H1 (cell line): ENCODE results near the gene PCDHB12. TPM values are rescaled to one million over a fixed set of nuclear protein-coding genes. Genes with fewer than 3 reads are reported as not detected.
"Not testable (repeated sequence)": the region's sequence is repeated elsewhere in the genome, so short reads cannot be mapped to it uniquely, and the experiment has no call there.

Experiments used
- CTCF ChIA-PET: fragments of 300-600 bp; sonication (Branson Sonifier 250); formaldehyde crosslinking; loops from one replicate; lab custom pipeline; 2021; ENCODE audit not compliant: partially characterized antibody; lab: Charles Lee
- POLR2A ChIA-PET: fragments of 300-600 bp; sonication (Branson Sonifier 250); formaldehyde crosslinking; loops from one replicate; lab custom pipeline; 2021; ENCODE audit warnings: inconsistent platforms; ENCODE audit not compliant: partially characterized antibody; lab: Charles Lee
- DNase-seq, 2 experiments: peaks; one replicate each; pipeline versions ENCODE4 v3.0.0 to v3.0.0-alpha.2; 2010 to 2022; ENCODE audit warnings: low spot score in 2 of 2, low read depth in 1 of 2, mixed read lengths in 1 of 2
- FAIRE-seq: peaks from 2 replicates; lab custom pipeline; 2011; peaks lifted over from hg19 to GRCh38; lab: Jason Lieb, UNC
- H2AFZ ChIP-seq: 2 replicates; pipeline ENCODE4 v1.8.1; 2012; ENCODE audit warnings: low read length, inconsistent platforms
- H2AK5ac ChIP-seq: 2 replicates; pipeline ENCODE4 v1.6.1; 2013; ENCODE audit warnings: low read depth, low read length
- H2BK120ac ChIP-seq: replicated peaks from 2 replicates; pipeline ENCODE3; 2013; ENCODE audit warnings: low read depth, low read length, inconsistent platforms
- H2BK12ac ChIP-seq: 2 replicates; pipeline ENCODE4 v1.6.1; 2013; ENCODE audit warnings: low read depth, low read length
- H2BK15ac ChIP-seq: 2 replicates; pipeline ENCODE4 v1.6.1; 2013; ENCODE audit warnings: low read length
- H2BK20ac ChIP-seq: 2 replicates; pipeline ENCODE4 v1.6.1; 2013; ENCODE audit warnings: low read length
- H2BK5ac ChIP-seq: 2 replicates; pipeline ENCODE4 v1.6.1; 2013; ENCODE audit warnings: low read depth, low read length
- H3K14ac ChIP-seq: 2 replicates; pipeline ENCODE4 v1.6.1; 2013; ENCODE audit warnings: inconsistent platforms; ENCODE audit not compliant: insufficient read length
- H3K18ac ChIP-seq: 2 replicates; pipeline ENCODE4 v1.6.1; 2013; ENCODE audit warnings: low read length; ENCODE audit errors: extremely low read depth
- H3K23ac ChIP-seq: 2 replicates; pipeline ENCODE4 v1.6.1; 2013; ENCODE audit warnings: inconsistent platforms; ENCODE audit not compliant: insufficient read length
- H3K23me2 ChIP-seq: 2 replicates; pipeline ENCODE4 v1.6.1; 2013; ENCODE audit warnings: low read depth, low read length
- H3K27ac ChIP-seq: 2 replicates; pipeline ENCODE4 v1.6.1; 2011; ENCODE audit warnings: low read depth, low read length, inconsistent platforms
- H3K27me3 ChIP-seq, 4 experiments: replicated peaks in 1 of 4; 1 replicate in 1 of 4; 2 replicates in 3 of 4; pipeline versions ENCODE4 v1.6.1 to v1.8.1; 2011 to 2013; ENCODE audit warnings: low read length in 3 of 4, mild to moderate bottlenecking in 3 of 4, inconsistent platforms in 2 of 4, mixed read lengths in 2 of 4, moderate library complexity in 1 of 4; ENCODE audit not compliant: control insufficient read depth in 3 of 4, insufficient read depth in 3 of 4; ENCODE audit errors: extremely low read depth in 1 of 4
- H3K36me3 ChIP-seq, 4 experiments: 2 replicates each; pipeline versions ENCODE4 v1.6.1 to v1.8.1; 2011 to 2013; ENCODE audit warnings: mild to moderate bottlenecking in 4 of 4, low read length in 3 of 4, moderate library complexity in 2 of 4, control low read depth in 1 of 4, inconsistent platforms in 1 of 4; ENCODE audit not compliant: insufficient read depth in 4 of 4, control insufficient read depth in 2 of 4
- H3K4ac ChIP-seq: replicated peaks from 2 replicates; pipeline ENCODE3; 2013; ENCODE audit warnings: low read length, low read depth, mixed read lengths, inconsistent platforms; ENCODE audit not compliant: insufficient read length
- H3K4me1 ChIP-seq, 4 experiments: replicated peaks in 1 of 4; 1 replicate in 1 of 4; 2 replicates in 3 of 4; pipeline versions ENCODE4 v1.6.1 to v1.8.1; 2011 to 2013; ENCODE audit warnings: low read length in 3 of 4, inconsistent platforms in 2 of 4, mixed read lengths in 1 of 4; ENCODE audit not compliant: insufficient read depth in 4 of 4, control insufficient read depth in 3 of 4
- H3K4me2 ChIP-seq, 2 experiments: 2 replicates each; pipeline versions ENCODE4 v1.6.1 to v1.8.1; 2011 to 2013; ENCODE audit warnings: low read depth in 2 of 2, low read length in 2 of 2, control low read depth in 1 of 2, inconsistent platforms in 1 of 2, mild to moderate bottlenecking in 1 of 2; ENCODE audit not compliant: insufficient read depth in 1 of 2
- H3K4me3 ChIP-seq, 4 experiments: fragments of 200-600, 300-600 bp in 1 of 4; sonication (generic), shearing (Covaris generic), sonication (Bioruptor Twin) in 1 of 4; 2 replicates each; pipeline versions ENCODE4 v1.5.1 to v1.8.1; 2011 to 2016; ENCODE audit warnings: low read length in 4 of 4, low read depth in 3 of 4, control low read depth in 2 of 4, inconsistent platforms in 2 of 4, mild to moderate bottlenecking in 2 of 4, mixed read lengths in 1 of 4, moderate library complexity in 1 of 4; ENCODE audit not compliant: insufficient read depth in 2 of 4; ENCODE audit errors: extremely low read depth in 1 of 4
- H3K56ac ChIP-seq: replicated peaks from 2 replicates; pipeline ENCODE3; 2013; ENCODE audit warnings: low read depth, mild to moderate bottlenecking, mixed read lengths, low read length, inconsistent platforms; ENCODE audit not compliant: insufficient read length
- H3K79me1 ChIP-seq: 2 replicates; pipeline ENCODE4 v1.6.1; 2013; ENCODE audit warnings: low read depth, low read length, control low read depth
- H3K79me2 ChIP-seq, 2 experiments: 2 replicates each; pipeline versions ENCODE4 v1.6.1 to v1.8.1; 2012 to 2013; ENCODE audit warnings: low read length in 2 of 2, mild to moderate bottlenecking in 2 of 2, inconsistent platforms in 1 of 2; ENCODE audit not compliant: insufficient read depth in 2 of 2, control insufficient read depth in 1 of 2
- H3K9ac ChIP-seq, 4 experiments: replicated peaks in 1 of 4; 1 replicate in 1 of 4; 2 replicates in 3 of 4; pipeline versions ENCODE4 v1.6.1 to v1.8.1; 2011 to 2013; ENCODE audit warnings: low read depth in 3 of 4, low read length in 3 of 4, control low read depth in 2 of 4, mild to moderate bottlenecking in 2 of 4, moderate library complexity in 2 of 4, inconsistent platforms in 1 of 4; ENCODE audit errors: extremely low read depth in 1 of 4
- H3K9me3 ChIP-seq, 2 experiments: 2 replicates each; pipeline versions ENCODE4 v1.6.1 to v1.8.1; 2012 to 2013; ENCODE audit warnings: mild to moderate bottlenecking in 2 of 2, moderate library complexity in 2 of 2, control low read depth in 1 of 2, inconsistent platforms in 1 of 2, low read depth in 1 of 2, low read length in 1 of 2, mixed read lengths in 1 of 2; ENCODE audit not compliant: insufficient read depth in 2 of 2
- H4K20me1 ChIP-seq, 2 experiments: replicated peaks in 1 of 2; 2 replicates each; pipeline versions ENCODE3 to v1.8.1; 2011 to 2013; ENCODE audit warnings: inconsistent platforms in 2 of 2, low read length in 2 of 2, mild to moderate bottlenecking in 1 of 2; ENCODE audit not compliant: insufficient read depth in 2 of 2, control insufficient read depth in 1 of 2
- H4K5ac ChIP-seq: 2 replicates; pipeline ENCODE4 v1.6.1; 2013; ENCODE audit warnings: low read length, low read depth, mixed read lengths, inconsistent platforms; ENCODE audit not compliant: insufficient read length
- H4K8ac ChIP-seq: 2 replicates; pipeline ENCODE4 v1.8.0; 2013; ENCODE audit warnings: mild to moderate bottlenecking, moderate library complexity, low read length, inconsistent platforms; ENCODE audit not compliant: insufficient read depth; ENCODE audit errors: extremely low read depth
- H4K91ac ChIP-seq: replicated peaks from 2 replicates; pipeline ENCODE3; 2013; ENCODE audit warnings: low read length, mixed read lengths, inconsistent platforms; ENCODE audit not compliant: insufficient read length
- WGBS, 2 experiments: shearing (Covaris generic) in 1 of 2; methylation state at CpG; one replicate each; pipeline versions ENCODE4 v1.1.6 to v1.1.7; 2013 to 2015; ENCODE audit warnings: low lambda C conversion rate in 2 of 2, mixed read lengths in 2 of 2, inconsistent platforms in 1 of 2, low coverage in 1 of 2, missing lambda C conversion rate in 1 of 2; ENCODE audit not compliant: insufficient replicate concordance in 2 of 2, insufficient coverage in 1 of 2, insufficient read length in 1 of 2; ENCODE audit errors: extremely low coverage in 1 of 2, missing lambda C conversion rate in 1 of 2; 5-methylcytosine and 5-hydroxymethylcytosine counted together
- polyA plus RNA-seq, 7 experiments: library from polyadenylated mRNA; depleted of rRNA in 3 of 7; stranded (reverse) in 5 of 7; unstranded in 2 of 7; fragments of >200 nt in 5 of 7; fragments of 200-250 nt in 2 of 7; gene quantifications; 1 replicate in 5 of 7; 2 replicates in 1 of 7; 4 replicates in 1 of 7; pipeline versions ENCODE4 v1.2.1 to v1.2.3, GENCODE V29; 2011 to 2013; ENCODE audit warnings: missing spikeins in 2 of 7, mixed read lengths in 2 of 7
- total RNA-seq: library from RNA; stranded (reverse); fragmentation: NEBNext Ultra II Directional; extraction: Animal tissue kit (Norgen Biotek cat#: 25700); gene quantifications from 2 replicates; pipeline ENCODE4 v1.2.1, GENCODE V29; 2021

Gene PCDHB12
- total and polyA plus RNA-seq, 2 of the 8 experiments (the other 6 are each of a cell fraction or from before 2014, with no cell fraction given), result 1.1 to 2.0 TPM

DNA sequence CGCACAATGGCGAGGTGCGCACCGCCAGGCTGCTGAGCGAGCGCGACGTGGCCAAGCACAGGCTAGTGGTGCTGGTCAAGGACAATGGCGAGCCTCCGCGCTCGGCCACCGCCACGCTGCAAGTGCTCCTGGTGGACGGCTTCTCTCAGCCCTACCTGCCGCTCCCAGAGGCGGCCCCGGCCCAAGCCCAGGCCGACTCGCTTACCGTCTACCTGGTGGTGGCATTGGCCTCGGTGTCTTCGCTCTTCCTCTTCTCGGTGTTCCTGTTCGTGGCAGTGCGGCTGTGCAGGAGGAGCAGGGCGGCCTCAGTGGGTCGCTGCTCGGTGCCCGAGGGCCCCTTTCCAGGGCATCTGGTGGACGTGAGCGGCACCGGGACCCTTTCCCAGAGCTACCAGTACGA, 38.9 kb downstream of the PCDHB12 start:
- FAIRE-seq, H3K56ac ChIP-seq, H4K91ac ChIP-seq, H2AK5ac ChIP-seq, H2BK20ac ChIP-seq, H2AFZ ChIP-seq, H4K8ac ChIP-seq, H3K23me2 ChIP-seq, H3K27me3 ChIP-seq, POLR2A ChIA-PET, H3K79me1 ChIP-seq, H3K23ac ChIP-seq, H3K4ac ChIP-seq, H4K20me1 ChIP-seq, H3K4me1 ChIP-seq, H3K27ac ChIP-seq, H2BK5ac ChIP-seq, H2BK120ac ChIP-seq, H3K4me3 ChIP-seq, DNase-seq, H3K14ac ChIP-seq, H3K9ac ChIP-seq, H3K4me2 ChIP-seq, H3K18ac ChIP-seq, H3K79me2 ChIP-seq, H4K5ac ChIP-seq, H2BK12ac ChIP-seq, H2BK15ac ChIP-seq: not testable (repeated sequence)
- Histone ChIP-seq H3K36me3 (peaks cover 0 to 25% (median 4%) of the 10 kb centered on the region in 4 experiments; a peak in 3 of 8 replicates), H3K9me3 (peaks cover 24 to 54% of the 10 kb centered on the region in 2 experiments)
- 94% methylated on average over 24 of the region's 34 CpGs; no CpG with 5 or more reads in 1 of the 2 experiments for WGBS, 2 experiments
- CTCF ChIA-PET, result interaction anchor here (1.5 to 4.9 kb wide), 3 partner anchors 13 to 48 kb away, joined by 6 to 35 read pairs (median 7); partner anchors contain the start of gene PCDHB11
